HG02840 (cell line): ENCODE data around the gene ARSI.

Source experiments
- ATAC-seq: cut with Tn5 transposase; IDR thresholded peaks from one replicate; pipeline ENCODE4 v1.9.1; 2021; ENCODE audit warnings: mild to moderate bottlenecking, moderate library complexity, moderate number of reproducible peaks; ENCODE audit not compliant: unreplicated experiment, low FRiP score

Gene ARSI

GRCh38 chr5:150328515-150328914, 25.8 kb upstream of the ARSI start:
- no peak for ATAC-seq

- no peak for ATAC-seq
Observed at GRCh38 chr5:150327139-150327538, 24.4 kb upstream of the ARSI start.

- ATAC-seq, result no peak
Observed at GRCh38 chr5:150326707-150327106, 24.0 kb upstream of the ARSI start.

GRCh38 chr5:150325426-150325825, 22.7 kb upstream of the ARSI start:
- no peak for ATAC-seq

GRCh38 chr5:150323819-150324218, 21.1 kb upstream of the ARSI start:
- ATAC-seq, result no peak

GRCh38 chr5:150323092-150323491, 20.4 kb upstream of the ARSI start:
- ATAC-seq, result no peak

- no peak for ATAC-seq
Observed at GRCh38 chr5:150322202-150322601, 19.5 kb upstream of the ARSI start.

- no peak for ATAC-seq
Observed at GRCh38 chr5:150321784-150322183, 19.1 kb upstream of the ARSI start.

GRCh38 chr5:150321211-150321610, 18.5 kb upstream of the ARSI start:
- no peak for ATAC-seq

- no peak for ATAC-seq
Observed at GRCh38 chr5:150320044-150320613, 17.4 kb upstream of the ARSI start.

GRCh38 chr5:150319484-150319790, 16.7 kb upstream of the ARSI start:
- no peak for ATAC-seq

GRCh38 chr5:150318613-150319483, 16.1 kb upstream of the ARSI start:
- ATAC-seq, result no peak

- no peak for ATAC-seq
Observed at GRCh38 chr5:150317048-150318003, 14.6 kb upstream of the ARSI start.

GRCh38 chr5:150316320-150316719, 13.6 kb upstream of the ARSI start:
- ATAC-seq, result no peak

GRCh38 chr5:150315245-150315644, 12.5 kb upstream of the ARSI start:
- ATAC-seq, result no peak

GRCh38 chr5:150313921-150314716, 11.4 kb upstream of the ARSI start:
- ATAC-seq, result no peak

- ATAC-seq, result no peak
Observed at GRCh38 chr5:150313501-150313900, 10.8 kb upstream of the ARSI start.

- ATAC-seq, result no peak
Observed at GRCh38 chr5:150312518-150312917, 9.8 kb upstream of the ARSI start.

GRCh38 chr5:150311015-150311692, 8.4 kb upstream of the ARSI start:
- ATAC-seq, result no peak

- ATAC-seq, result no peak
Observed at GRCh38 chr5:150310246-150310645, 7.5 kb upstream of the ARSI start.
